HG02938 (cell line): ENCODE measurements around the gene PCDHA10.
"Not testable (repeated sequence)": the region's sequence is repeated elsewhere in the genome, so short reads cannot be mapped to it uniquely, and the experiment has no call there.

ENCODE experiments used
- ATAC-seq: cut with Tn5 transposase; IDR thresholded peaks from one replicate; pipeline ENCODE4 v1.9.1; 2021; ENCODE audit warnings: mild to moderate bottlenecking, moderate library complexity; ENCODE audit not compliant: unreplicated experiment

Gene PCDHA10

GRCh38 chr5:140842798-140843733, 12.6 kb upstream of the PCDHA10 start:
- no peak for ATAC-seq

GRCh38 chr5:140848139-140849102, 7.3 kb upstream of the PCDHA10 start, which contains the start of gene PCDHA9:
PCDHA9 (plus strand) TSS chr5:140848382; CDS start chr5:140848496, 114 bp downstream.
- ATAC-seq, result not testable (repeated sequence)

DNA sequence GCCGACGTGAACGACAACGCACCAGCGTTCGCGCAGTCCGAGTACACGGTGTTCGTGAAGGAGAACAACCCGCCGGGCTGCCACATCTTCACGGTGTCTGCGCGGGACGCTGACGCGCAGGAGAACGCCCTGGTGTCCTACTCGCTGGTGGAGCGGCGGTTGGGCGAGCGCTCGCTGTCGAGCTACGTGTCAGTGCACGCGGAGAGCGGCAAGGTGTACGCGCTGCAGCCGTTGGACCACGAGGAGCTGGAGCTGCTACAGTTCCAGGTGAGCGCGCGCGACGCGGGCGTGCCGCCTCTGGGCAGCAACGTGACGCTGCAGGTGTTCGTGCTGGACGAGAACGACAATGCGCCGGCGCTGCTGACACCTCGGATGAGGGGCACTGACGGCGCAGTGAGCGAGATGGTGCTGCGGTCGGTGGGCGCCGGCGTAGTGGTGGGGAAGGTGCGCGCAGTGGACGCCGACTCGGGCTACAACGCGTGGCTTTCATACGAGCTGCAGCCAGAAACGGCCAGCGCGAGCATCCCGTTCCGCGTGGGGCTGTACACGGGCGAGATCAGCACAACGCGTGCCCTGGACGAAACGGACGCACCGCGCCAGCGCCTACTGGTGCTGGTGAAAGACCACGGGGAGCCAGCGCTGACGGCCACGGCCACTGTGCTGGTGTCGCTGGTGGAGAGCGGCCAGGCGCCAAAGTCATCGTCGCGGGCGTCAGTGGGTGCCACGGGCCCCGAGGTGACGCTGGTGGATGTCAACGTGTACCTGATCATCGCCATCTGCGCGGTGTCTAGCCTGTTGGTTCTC, 5.7 kb upstream of the PCDHA10 start:
- ATAC-seq, result not testable (repeated sequence)

DNA sequence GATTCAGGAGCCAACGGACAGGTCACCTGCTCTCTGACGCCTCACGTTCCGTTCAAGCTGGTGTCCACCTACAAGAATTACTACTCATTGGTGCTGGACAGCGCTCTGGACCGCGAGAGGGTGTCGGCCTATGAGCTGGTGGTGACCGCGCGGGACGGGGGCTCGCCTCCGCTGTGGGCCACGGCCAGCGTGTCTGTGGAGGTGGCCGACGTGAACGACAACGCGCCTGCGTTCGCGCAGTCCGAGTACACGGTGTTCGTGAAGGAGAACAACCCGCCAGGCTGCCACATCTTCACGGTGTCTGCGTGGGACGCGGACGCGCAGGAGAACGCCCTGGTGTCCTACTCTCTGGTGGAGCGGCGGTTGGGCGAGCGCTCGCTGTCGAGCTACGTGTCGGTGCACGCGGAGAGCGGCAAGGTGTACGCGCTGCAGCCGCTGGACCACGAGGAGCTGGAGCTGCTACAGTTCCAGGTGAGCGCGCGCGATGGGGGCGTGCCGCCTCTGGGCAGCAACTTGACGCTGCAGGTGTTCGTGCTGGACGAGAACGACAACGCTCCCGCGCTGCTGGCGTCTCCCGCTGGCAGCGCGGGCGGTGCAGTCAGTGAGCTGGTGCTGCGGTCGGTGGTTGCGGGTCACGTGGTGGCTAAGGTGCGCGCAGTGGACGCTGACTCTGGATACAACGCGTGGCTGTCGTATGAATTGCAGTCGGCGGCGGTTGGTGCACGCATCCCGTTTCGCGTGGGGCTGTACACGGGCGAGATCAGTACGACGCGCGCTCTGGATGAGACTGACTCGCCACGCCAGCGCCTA, 1.7 kb downstream of the PCDHA10 start:
- ATAC-seq, result no peak

GRCh38 chr5:140857987-140858240, 2.2 kb downstream of the PCDHA10 start:
- ATAC-seq, result no peak

DNA sequence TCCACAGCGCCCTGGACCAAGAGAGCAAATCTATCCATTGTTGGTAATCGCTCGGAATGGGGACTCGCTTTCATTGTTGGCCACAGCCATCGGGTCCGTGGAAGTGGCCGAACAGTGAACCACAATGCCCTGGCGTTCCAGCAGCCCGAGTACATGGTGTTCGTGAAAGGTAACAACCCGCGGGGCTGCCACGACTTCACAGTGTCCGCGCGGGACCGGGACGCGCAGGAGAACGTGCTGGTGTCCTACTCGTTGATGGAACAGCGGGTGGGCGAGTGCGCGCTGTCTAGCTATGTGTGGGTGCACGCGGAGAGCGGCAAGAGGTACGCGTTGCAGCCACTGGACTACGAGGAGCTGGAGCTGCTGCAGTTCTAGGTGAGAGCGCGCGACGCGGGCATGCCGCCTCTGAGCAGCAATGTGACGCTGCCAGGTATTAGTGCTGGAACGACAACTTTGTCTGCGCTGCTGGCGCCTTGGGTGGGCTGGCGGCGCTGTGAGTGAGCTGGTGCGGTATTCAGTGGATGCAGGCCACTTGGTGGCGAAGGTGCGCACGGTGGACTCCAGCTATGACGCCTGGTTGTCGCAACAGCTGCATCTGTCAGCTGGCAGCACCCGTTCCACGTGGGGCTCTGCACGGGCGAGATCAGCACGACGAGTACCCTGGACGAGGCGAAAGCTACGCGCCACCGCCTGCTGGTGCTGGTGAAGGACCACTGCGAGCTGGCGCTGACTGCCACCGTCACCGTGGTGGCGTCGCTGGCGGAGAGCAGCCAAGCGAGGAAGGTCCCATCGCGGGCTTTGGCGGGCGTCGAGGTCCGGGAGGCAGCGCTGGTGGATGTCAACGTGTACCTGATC, 7.0 kb downstream of the PCDHA10 start:
- ATAC-seq, result no peak

- no peak for ATAC-seq
Measured at GRCh38 chr5:140868721-140869554, 13.2 kb downstream of the PCDHA10 start, which contains the start of gene PCDHA11. PCDHA11 (plus strand) TSS chr5:140868957; CDS start chr5:140869104, 147 bp downstream.

GRCh38 chr5:140869555-140869886, 13.8 kb downstream of the PCDHA10 start:
- ATAC-seq, result no peak

DNA sequence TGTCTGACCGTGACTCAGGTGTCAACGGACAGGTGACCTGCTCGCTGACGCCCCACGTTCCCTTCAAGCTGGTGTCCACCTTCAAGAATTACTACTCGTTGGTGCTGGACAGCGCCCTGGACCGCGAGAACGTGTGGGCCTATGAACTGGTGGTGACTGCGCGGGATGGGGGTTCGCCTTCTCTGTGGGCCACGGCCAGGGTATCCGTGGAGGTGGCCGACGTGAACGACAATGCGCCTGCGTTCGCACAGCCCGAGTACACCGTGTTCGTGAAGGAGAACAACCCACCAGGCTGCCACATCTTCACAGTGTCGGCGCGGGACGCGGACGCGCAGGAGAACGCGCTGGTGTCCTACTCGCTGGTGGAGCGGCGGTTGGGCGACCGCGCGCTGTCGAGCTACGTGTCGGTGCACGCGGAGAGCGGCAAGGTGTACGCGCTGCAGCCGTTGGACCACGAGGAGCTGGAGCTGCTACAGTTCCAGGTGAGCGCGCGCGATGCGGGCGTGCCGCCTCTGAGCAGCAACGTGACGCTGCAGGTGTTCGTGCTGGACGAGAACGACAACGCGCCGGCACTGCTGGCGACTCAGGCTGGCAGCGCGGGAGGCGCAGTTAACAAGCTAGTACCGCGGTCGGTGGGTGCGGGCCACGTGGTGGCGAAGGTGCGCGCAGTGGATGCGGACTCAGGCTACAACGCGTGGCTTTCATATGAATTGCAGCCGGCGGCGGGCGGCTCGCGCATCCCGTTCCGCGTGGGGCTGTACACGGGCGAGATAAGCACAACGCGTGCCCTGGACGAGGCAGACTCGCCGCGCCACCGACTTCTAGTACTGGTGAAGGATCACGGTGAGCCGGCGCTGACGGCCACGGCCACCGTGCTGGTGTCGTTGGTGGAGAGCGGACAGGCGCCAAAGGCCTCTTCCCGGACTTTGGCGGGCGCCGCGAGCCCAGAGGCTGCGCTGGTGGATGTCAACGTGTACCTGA, 14.8 kb downstream of the PCDHA10 start:
- no peak for ATAC-seq

DNA sequence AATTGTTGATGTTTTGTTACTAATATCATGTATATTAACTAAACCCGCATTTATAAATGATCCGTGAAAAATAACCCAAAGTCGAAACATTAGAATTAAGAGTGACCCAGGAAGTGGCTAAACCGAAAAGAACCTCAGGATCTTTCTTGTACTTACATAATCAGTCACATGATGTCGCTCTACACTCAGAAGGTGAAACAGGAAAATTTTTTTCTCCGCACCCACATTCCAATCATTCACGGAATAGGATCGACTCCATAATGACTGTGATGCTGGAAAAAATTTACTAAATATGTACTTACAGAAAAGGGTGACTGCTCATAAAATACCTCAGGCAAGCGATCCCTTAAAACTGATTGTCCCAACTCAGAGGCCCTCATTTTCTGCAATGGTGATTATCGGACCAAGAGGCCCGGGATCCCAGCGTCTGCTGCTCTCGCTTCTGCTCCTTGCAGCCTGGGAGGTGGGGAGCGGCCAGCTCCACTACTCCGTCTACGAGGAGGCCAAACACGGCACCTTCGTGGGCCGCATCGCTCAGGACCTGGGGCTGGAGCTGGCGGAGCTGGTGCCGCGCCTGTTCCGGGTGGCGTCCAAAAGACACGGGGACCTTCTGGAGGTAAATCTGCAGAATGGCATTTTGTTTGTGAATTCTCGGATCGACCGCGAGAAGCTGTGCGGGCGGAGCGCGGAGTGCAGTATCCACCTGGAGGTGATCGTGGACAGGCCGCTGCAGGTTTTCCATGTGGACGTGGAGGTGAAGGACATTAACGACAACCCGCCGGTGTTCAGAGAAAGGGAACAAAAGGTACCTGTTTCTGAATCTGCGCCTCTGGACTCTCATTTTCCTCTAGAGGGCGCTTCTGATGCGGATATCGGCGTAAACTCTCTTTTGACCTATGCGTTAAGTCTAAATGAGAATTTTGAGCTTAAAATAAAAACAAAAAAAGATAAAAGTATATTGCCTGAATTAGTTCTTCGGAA, 19.7 kb downstream of the PCDHA10 start, which contains the start of gene PCDHA12:
Gene PCDHA12 (plus strand): TSS at position 224 of the 981 bp plus-strand sequence. CDS start 165 bp downstream, at position 389.
- no peak for ATAC-seq

- ATAC-seq, result not testable (repeated sequence)
Measured at GRCh38 chr5:140876541-140877261, 21.0 kb downstream of the PCDHA10 start.

DNA sequence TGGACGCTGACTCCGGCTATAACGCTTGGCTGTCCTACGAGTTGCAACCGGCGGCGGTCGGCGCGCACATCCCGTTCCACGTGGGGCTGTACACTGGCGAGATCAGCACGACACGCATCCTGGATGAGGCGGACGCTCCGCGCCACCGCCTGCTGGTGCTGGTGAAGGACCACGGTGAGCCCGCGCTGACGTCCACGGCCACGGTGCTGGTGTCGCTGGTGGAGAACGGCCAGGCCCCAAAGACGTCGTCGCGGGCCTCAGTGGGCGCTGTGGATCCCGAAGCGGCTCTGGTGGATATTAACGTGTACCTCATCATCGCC, 21.5 kb downstream of the PCDHA10 start:
- no peak for ATAC-seq

- no peak for ATAC-seq
Measured at GRCh38 chr5:140881889-140882590, 26.3 kb downstream of the PCDHA10 start, which contains the start of gene PCDHA13. PCDHA13 (plus strand) TSS chr5:140882124; CDS start chr5:140882269, 145 bp downstream.

DNA sequence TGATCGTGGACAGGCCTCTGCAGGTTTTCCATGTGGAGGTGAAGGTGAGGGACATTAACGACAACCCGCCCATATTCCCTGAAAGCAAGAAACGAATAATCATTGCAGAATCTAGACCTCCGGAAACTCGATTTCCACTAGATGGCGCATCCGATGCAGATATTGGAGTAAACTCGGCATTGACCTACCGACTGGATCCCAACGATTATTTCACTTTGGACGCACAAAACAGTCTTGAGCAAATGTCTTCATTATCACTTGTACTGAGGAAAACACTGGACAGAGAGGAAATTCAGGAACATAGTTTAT, 26.8 kb downstream of the PCDHA10 start:
- ATAC-seq, result no peak

DNA sequence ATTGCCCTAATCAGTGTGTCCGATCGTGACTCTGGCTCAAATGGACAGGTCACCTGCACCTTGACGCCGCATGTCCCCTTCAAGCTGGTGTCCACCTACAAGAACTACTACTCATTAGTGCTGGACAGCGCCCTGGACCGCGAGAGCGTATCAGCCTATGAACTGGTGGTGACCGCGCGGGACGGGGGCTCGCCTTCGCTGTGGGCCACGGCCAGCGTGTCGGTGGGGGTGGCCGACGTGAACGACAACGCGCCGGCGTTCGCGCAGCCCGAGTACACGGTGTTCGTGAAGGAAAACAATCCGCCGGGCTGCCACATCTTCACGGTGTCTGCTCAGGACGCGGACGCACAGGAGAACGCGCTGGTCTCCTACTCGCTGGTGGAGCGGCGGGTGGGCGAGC, 27.7 kb downstream of the PCDHA10 start:
- no peak for ATAC-seq
